Hindlimb muscle (tissue), 1 donor: ENCODE measurements around the gene GPC5. TPM values are rescaled to one million over a fixed set of nuclear protein-coding genes. Genes with fewer than 3 reads are reported as not detected.
"Not testable (repeated sequence)": the region's sequence is repeated elsewhere in the genome, so short reads cannot be mapped to it uniquely, and the experiment has no call there.

Experiments
- DNase-seq: peaks from one replicate; pipeline ENCODE4 v3.0.0-alpha.2; 2013
- polyA plus RNA-seq: library from polyadenylated mRNA; unstranded; fragments of 120-200 nt; gene quantifications from one replicate; pipeline ENCODE4 v1.2.1, GENCODE V29; 2013; ENCODE audit not compliant: insufficient read length

Gene GPC5
- polyA plus RNA-seq, 1 donor, result 0.48 TPM

DNA sequence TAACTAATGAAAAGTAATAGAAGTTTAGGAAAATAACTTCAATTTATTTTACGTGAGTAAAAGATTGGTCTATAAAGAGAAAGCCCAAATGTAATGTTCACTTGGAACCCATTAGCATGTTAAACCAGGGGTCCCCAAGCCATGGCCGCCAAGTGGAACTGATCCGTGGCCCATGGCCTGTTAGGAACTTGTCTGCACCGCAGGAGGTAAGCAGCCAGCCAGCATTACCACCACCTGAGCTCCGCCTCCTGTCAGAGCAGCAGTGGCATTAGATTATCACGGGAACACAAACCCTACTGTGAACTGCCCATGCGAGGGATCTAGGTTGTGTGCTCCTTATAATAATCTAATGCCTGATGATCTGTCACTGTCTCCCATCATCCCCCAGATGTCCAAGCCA, 1009.4 kb downstream of the GPC5 start:
- no peak for DNase-seq

DNA sequence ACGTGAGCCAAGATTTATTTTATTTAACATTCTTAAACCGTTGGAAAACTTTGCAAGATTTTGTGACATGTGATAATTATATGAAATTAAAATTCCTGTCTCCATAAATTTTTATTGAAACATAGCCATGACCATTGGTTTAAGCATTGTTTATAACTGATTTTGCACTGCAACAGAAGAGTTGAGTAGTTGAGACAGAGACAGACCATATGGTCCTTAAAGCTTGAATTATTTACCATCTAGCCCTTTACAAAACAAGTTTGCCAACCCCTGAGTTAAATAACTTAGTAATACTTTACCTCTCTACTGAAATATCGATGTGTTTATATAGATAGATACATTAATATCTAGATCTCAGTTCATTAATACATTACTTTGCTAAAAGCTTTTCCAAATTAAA, 1014.1 kb downstream of the GPC5 start:
- no peak for DNase-seq

DNA sequence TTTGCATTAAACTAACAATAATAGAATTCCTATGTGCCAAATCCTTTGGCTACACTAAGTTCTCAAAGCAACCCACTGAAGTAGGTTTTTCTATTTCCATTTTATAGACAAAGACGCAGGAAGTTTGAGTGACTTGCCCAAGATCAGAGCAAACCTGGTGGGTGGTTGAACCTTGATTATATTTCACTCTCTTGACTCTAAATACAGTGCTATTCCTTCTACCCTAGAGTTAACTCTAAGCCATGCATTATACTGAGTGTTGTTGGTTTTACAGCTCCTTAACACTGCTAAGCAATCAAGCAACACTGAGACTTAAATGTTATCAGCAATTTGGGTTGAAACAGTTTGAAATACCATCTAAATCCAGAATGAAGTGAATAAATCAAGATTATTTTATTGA, 1014.6 kb downstream of the GPC5 start:
- no peak for DNase-seq

DNA sequence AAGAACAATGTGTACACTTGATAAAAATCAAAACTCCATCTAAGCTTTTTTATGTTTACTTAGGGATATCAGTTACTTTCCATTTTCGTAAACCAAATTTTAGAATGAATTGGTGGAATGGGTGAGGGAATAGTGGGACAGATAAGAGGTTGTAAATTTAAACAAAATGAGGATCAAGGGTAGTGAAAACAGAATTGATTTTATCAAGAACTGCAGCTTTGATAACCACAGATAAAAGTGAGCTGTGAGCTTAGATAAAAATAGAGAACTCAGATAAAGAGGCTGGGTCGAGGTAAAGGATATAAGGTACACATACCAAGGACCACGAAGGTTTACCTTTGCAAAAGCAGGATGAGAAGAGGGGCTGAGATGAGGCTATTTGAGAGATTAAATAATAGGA, 1015.0 kb downstream of the GPC5 start:
- no peak for DNase-seq

DNA sequence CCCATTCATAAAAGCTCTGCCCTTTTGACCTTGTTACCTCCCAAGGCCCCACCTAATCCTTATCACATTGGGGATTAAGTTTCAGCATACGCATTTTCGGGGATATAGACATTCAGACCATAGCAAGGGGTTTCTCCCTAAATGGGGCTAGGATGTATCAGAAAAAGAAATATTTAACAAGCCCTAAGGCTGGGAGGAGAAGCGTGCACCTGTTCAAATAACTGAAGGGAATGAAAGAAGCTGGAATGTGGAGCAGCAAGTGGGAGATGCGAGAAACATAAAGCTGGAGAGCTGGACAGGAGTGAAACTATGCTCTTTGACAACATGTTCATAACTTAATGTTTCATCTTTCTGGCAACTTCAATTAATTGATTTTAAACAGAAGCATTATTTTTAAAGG, 1016.4 kb downstream of the GPC5 start:
- DNase-seq, result no peak

DNA sequence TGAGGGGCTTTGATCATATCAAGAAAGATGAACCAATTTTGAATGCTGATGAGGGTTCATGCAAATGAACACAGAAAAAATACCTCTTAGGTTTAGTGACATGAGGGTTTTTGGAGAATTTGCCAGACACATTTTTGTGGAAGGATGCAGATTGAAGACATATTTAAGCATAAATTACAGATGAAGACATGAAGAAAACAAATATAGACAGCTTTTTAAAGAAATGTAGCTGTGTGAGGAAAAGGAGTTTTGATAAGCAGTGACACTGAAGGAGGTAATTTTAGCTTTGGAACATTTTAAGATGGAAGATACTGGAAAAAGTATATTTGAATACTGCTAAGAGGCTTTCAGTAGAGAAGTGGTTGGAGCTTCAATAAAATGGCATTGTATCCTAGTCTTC, 1017.4 kb downstream of the GPC5 start:
- no peak for DNase-seq

DNA sequence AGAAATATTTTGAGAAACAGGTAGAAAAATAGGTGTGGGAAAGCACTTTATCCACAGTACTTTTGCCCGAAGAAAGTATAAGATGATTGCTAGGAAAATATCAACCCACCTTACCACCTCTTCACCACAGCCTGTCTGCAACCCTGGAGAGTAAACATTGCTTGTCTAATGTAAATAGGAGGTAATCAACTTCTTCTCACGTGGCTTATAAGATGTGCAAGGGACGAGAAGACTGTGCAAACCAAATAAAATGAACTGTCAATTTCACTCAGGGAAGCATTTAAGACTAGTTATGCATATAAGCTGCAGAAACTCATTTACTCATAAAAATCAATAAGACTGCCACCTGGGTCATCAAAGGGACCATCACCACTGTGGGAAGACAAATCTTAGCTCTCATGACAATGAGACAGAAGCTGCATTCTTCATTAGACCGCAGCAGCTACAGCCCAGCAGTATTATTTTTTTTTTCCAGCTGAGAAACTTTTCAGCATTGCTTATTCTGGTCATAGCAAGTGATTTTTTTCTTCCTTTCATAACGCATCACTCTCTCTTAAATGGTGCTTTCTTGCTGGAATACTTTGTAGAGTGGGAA, 1020.5 kb downstream of the GPC5 start:
- no peak for DNase-seq

DNA sequence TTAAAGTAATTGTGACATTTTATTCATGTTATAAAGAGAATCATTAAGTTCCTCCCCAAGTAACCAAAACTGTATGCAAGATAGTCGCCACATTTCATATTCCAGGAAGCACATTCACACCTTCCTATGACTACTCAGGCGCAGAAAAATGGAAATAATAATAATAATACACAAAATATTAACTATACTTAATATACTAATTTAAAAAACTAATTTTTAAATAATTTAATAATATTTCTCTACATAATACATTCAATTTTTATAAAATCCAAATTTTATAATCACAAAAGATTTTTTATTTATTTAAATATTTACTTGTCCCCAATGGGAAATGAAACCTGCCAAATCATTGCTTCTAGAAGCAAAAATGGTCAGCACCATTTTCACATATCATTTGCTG, 1030.8 kb downstream of the GPC5 start:
- DNase-seq, result no peak

DNA sequence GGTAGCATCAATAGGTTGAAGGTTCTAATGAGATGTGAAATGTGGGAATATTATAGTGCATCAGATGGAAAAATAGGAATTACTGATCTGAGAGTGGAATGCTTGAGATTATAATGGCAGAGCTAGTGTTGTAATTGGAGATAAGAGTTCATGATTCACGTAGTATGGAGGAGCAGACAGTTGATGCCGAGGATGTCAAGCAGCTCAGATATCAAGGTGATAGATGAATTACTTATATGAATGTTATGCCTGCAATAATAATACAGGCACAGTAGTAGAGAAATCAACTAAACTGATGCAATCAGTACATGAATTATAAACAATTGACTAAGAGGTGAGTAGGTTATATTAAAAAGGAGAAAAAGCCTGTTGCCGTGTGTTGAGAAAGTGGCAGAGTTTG, 1035.0 kb downstream of the GPC5 start:
- no peak for DNase-seq

DNA sequence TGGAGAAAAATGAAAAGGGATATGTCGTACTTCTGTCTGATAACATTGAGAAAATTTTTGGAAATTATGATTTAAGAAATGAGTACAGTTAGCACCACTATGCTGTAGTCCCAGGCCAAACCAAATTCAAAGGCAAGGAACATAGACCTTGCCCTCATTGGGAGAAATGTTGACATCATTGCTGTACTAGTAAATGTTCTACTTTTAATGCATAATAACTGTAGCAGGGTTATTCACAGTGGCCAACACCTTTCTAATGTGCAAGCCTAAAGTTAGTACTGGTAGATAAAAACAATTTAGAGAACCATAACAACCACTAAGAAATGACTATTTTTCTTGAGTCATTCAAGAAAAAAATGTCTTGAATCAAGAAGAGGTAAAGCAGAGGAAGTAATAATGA, 1035.5 kb downstream of the GPC5 start:
- DNase-seq, result no peak

DNA sequence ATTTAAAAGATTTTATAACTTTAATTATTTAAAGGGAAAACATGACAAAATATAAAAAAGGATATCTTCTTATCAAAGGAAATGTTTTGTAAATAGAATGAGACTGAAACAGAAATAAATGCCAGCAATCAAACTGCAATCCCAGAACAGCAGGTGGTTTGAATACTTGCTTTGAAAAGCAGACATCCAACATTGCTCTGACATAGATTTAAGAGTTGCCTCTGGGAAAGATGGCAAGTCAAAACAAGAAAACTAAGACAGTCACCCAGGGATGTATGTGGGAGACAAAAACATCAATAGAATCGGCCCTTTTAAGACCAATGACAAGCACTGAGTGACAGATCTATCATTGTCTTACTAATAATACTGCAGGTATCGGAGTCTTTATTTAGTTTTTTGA, 1038.5 kb downstream of the GPC5 start:
- no peak for DNase-seq

DNA sequence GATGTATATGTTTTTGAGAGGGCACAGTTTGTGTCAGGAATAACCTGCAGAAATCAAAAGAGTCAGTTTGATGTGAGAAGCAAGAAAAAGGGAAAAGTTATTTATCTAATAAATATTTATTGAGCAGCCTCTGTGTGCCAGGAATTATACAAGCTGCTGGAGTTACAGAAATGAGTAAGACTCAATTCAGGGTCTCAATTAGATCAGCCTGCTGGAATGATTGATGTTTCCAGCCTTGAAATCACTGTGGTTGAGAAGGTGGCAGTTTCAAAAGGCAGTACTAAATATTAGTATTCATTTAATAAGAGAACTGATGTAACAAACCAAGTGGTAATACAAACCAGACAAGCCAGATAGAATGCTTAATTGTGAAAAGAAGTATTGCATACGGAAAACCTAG, 1045.8 kb downstream of the GPC5 start:
- DNase-seq, result no peak

DNA sequence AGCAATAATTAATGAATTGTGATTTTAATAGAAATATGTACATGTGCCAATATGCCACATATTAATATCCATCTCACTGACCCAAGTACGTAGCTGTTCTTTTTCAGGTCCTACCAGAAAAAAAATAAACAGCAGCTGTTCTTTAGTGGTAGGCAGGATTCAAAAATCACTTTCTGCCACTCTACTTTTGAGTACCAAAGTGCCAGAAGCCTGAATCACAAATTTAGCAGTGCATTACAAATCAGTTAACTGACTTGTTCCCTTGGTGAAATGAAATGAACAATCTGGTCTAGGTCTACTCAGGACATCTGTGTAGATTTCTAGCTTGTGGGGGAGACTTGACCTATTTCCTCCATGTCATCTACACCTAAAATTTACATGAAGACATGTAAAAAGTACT, 1052.6 kb downstream of the GPC5 start:
- DNase-seq, result no peak

DNA sequence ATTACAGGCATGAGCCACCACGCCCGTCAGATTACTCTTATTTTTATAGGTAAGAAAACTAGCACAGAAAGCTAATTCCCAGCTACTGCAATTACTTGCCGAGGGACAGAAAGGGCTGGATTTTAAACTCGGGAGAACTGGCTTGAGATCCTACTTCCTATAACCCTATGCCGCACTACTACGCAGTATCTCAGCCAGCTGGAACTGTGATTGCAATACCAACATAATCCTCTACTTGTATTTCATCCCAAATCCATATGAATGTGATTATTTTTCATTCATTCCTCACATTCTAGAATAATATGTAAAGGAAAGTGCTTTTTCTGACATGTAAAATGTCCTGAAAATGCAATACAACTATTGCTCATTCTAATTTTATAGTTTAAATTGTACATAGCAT, 1054.4 kb downstream of the GPC5 start:
- no peak for DNase-seq

DNA sequence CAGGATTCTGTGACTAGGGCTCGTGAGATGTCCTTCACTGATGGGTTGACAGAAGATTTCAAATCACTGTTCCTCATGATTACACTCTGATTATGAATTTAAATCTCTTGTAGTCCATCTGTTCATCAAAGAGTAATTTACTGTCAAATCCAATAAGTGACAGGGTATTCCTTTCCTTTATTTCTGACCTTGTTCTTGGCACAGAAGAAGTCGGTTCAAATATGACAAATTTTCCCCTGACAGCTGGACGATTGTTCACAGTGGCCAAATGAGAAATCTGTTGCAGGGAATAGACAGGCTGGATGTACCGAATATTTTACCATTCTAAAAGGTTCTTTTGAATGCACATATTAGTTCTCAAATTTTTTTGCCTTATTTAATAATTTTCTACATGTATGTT, 1060.9 kb downstream of the GPC5 start:
- no peak for DNase-seq

DNA sequence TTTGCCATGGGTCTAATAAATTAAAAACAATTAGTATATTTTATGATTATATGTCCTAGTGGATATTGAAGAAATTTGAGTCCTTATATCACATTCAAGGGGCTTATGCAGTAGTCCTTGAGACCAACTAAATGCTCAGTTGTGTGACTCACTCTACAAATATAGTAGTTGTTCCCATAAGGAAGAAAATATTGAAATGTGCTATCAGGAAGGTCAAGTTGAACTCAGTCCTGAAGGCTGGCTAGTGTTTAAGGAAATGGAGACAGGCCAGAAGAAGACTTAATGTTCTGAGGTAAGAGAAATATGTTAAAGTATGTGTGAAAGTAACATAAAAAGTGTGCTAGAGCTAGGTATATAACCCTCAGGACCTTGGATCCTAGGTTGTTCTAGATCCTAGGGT, 1062.1 kb downstream of the GPC5 start:
- no peak for DNase-seq

DNA sequence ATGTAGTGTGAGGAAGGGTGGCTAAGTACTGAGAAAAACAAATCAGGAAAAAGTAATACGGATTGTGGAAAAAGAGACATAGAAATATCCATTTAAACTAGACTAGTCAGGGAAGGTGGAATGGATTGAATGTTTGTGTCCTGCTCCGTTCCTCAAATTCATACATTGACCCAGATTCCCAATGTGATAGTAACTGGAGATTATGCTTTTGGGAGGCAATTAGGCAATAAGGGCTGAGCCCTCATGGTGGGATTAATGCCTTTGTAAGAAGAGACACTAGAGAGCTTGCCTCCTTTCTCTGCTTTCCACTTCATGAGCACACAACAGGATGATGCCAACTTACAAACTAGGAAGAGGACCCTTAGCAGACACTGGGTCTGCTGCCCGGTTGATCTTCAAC, 1063.0 kb downstream of the GPC5 start:
- no peak for DNase-seq

DNA sequence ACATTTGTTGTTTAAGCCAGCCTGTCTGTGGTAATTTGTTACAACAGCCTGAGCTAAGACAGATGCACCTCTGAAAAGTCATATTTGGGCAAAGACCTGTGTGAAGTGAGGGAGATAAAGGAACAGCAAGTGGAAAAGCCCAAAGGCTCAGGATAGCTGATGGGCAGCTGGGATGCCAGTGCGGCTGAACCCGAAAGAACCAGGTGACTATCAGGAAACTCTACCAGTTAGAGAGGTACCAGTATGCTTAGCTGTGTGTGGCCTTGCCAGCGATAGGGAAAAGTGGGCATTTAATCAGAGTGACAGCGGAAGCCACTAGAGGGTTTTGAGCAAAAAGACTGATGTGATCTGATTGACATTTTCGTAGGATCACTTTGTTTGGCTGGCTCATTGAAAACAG, 1063.4 kb downstream of the GPC5 start:
- no peak for DNase-seq

DNA sequence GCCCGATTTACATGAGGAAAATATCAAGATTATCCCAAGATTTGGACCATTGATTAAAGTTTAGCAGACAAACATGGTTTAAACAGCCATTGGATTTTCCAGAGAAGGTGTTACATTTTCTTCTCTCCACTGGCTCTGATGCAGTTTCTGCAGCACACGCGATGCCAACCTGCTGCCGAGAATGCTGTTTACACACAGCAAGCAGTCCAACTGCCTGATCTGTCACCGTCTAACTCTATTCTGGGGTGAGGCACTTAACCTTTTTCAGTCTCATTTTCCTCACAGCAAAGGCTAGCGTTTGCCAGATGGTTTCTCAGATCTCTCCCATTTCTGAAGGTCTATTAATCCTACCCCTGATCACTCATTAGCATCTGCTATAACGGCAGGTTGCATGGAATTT, 1064.7 kb downstream of the GPC5 start:
- no peak for DNase-seq

DNA sequence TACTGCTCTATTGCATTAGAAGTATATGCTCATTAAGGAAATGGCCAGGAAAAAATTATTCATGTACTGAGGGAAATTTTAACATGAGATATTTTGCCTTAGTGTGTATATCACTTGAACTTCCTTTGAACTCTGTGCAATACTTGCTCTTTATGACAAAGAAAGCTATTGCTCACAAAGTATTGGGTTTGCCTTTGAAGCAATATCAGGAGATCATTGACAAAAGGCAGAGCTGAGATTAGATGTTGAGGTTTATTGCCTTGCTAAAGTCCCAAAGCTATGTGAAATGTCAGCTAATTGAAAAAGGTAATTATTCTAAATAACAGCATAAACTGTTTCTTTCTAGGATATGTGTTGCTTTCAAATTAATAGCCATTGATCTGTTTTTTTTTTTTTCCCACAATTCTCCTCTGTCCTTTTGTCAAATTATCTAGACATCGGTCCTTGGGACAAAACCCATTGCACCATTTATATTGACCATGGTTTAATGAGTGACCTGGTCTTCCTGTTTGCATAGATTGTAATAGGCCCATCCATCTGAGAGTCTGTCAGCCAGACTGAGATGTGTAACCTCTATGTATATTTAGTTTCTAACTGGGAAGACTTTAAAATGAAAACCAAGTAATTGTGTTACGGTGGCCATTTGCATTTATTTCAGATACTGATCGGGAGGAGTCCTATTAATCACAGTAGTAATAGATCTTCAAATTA, 1075.5 kb downstream of the GPC5 start:
- no peak for DNase-seq

DNA sequence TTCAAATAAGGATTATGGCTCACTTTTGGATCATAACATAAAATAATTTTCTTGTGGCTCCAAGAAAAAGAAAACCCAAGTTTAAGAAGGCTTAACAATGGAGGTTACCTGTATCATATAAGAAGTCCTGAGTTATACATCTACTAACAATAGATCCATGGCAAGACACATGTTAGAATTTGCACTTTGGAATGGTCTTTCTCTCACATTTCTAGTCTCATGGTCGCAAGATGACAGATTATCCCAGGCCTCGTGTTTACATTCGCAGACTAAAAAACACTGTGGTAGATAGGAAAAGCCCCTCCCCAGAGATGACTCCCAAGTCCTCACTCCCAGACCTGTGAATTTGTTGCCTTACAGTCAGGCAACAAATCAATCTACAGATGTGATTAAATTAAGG, 1082.0 kb downstream of the GPC5 start:
- DNase-seq, result no peak

DNA sequence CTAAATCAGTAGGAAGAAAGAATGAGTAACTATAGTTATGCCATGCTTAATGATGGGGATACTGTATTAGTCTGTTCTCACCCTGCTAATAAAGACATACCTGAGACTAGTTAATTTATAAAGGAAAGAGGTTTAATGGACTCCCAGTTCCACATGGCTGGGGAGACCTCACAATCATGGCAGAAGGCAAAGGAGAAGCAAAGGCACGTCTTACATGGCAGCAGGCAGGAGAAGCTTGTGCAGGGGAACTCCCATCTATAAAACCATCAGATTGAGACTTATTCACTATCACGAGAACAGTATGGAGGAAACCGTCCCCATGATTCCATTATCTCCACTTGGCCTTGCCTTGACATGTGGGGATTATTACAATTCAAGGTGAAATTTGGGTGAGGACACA, 1084.4 kb downstream of the GPC5 start:
- DNase-seq, result not testable (repeated sequence)

DNA sequence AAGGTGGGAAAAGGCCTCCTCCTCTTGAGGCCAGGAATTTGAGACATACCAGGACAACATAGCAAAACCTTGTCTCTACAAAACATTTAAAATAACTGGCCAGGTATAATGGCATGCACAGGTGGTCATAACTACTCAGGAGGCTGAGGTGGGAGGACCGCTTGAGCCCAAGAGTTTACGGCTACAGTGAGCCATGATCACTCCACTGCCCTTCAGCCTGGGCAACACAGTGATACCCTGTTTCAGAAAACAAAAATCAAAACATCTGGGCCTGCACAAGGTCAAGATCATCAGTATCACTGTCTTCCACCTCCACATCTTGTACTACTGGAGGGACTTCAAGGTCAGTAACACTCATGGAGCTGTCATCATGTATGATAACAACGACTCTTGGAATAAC, 1085.5 kb downstream of the GPC5 start:
- DNase-seq, result no peak

DNA sequence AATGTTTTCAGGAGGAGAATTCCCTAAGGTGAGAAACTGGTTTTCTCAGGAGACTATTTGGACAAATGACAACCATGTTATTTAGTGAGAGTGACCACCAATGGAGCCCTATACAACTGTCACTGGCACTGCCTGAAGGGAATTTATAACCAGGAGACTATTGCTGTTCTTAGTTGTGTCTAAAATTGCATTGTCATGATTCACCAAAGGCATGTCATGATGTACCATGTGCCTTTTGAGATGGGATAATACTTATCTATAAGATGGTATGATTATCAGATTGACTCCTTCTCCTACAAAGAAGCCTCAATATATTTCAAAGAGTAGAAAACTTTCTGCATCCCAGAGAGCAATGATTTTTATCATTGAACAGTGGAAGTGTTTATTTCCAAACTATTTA, 1088.8 kb downstream of the GPC5 start:
- no peak for DNase-seq

DNA sequence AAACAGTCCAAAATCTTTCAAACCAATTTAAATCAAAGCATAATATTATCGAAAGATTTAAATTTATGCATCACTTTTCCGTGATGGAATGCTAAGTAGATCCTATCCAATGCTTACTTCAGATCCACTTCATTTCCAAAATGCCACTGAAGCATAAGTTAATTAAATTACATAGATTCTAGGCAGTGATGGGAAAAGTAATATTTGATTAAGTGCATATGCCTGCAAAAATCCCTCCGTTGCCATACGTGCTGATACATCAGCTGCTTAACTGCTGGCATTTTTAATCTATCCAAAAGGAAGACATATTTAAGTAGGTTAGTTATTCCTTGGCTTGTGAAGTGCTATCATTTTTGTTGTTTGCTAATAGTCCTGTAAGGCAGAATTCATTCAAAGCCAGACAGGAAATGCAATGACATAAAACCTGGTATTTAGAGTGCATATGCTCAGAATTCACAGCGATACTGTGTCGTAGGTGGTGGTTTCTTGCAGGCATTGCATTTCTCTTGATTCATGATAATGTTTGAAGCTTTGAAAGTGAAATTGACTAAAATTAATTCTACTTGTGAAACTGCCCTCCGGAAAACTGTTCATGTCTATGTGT, 1089.9 kb downstream of the GPC5 start:
- no peak for DNase-seq
